ENCODE results near the gene AK4.
"Not testable (repeated sequence)": the region's sequence is repeated elsewhere in the genome, so short reads cannot be mapped to it uniquely, and the experiment has no call there.

AK4 gene

DNA sequence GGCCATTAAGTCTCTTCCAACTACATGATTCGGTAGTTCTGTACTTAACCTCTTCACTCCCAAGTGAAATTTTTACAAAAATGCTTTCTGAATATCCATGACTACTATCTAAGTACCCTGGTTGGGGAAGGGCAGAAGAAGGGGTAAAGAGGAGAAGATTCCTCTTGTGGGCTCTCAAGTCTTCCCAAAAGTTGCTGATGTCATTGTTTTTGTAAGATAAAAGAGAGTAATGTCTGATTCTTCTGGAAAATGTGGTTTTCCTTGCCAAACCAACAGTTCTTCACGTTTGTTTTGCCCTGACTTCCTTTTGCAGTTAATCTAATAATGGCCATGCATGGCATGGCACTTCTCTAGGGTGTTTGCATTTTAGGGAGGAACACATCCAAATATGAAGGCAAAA lies 34.7 kb upstream of the AK4 start:
- Histone ChIP-seq H3K27ac (ENCODE audit: low read depth, low read length) (no peak overlapping the region), H3K9me3 (ENCODE audit: insufficient read depth, low read length) (no peaks in the 10 kb centered on the region), H3F3A (ENCODE audit: insufficient read depth) (no peaks in the 10 kb centered on the region)

DNA sequence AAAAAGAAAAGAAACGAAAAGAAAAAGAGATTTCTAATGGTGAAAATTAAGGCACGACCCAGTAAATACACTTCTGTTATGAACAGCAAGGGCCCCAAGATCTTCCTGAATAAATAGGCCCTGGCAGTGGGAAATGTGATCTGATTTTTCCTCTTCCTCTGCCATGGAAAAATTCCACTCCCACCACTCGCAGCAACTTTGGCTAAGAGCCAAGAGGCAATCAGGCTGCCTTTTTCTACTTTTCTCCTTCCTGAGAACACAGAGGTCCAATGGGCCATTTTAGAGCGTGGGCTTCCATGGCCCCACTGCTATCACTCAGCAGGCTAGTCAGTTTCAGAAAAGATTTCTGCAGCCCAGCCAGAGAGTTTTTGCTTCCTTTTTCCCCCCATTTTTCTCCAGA lies 33.7 kb upstream of the AK4 start:
- no peaks in the 10 kb centered on the region for H3K36me3 ChIP-seq (ENCODE audit: low read length)
- no peaks in the 10 kb centered on the region for H3K9me3 ChIP-seq (ENCODE audit: insufficient read depth, low read length)
- TF ChIP-seq, protein P1, sequence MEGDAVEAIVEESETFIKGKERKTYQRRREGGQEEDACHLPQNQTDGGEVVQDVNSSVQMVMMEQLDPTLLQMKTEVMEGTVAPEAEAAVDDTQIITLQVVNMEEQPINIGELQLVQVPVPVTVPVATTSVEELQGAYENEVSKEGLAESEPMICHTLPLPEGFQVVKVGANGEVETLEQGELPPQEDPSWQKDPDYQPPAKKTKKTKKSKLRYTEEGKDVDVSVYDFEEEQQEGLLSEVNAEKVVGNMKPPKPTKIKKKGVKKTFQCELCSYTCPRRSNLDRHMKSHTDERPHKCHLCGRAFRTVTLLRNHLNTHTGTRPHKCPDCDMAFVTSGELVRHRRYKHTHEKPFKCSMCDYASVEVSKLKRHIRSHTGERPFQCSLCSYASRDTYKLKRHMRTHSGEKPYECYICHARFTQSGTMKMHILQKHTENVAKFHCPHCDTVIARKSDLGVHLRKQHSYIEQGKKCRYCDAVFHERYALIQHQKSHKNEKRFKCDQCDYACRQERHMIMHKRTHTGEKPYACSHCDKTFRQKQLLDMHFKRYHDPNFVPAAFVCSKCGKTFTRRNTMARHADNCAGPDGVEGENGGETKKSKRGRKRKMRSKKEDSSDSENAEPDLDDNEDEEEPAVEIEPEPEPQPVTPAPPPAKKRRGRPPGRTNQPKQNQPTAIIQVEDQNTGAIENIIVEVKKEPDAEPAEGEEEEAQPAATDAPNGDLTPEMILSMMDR (IDR thresholded peaks at IDR 0.05; ENCODE audit: insufficient read depth, low read length, poor library complexity, severe bottlenecking): no peak
- no peak for TF ChIP-seq EZH2phosphoT487 (conservative IDR thresholded peaks at IDR 0.05; ENCODE audit: low read length)
- H3K27me3 ChIP-seq (ENCODE audit: low read length): no peaks in the 10 kb centered on the region
- H3K4me2 ChIP-seq (ENCODE audit: low read depth, low read length, poor library complexity, severe bottlenecking): no peak overlapping the region
- H3K4me3 ChIP-seq (ENCODE audit: insufficient read depth, low read length, poor library complexity, severe bottlenecking): no peak overlapping the region
- no peak overlapping the region for H3K9ac ChIP-seq (ENCODE audit: low read length)
- H3K79me2 ChIP-seq (ENCODE audit: insufficient read depth, low read length): no peaks in the 10 kb centered on the region
- no peak overlapping the region for H2AFZ ChIP-seq (ENCODE audit: low read depth, low read length, severe bottlenecking)
- no peaks in the 10 kb centered on the region for H3F3A ChIP-seq (ENCODE audit: insufficient read depth)
- no peaks in the 10 kb centered on the region for H3K9me2 ChIP-seq (replicated peaks; ENCODE audit: insufficient read depth, low read length)
- no peak overlapping the region for H3K27ac ChIP-seq (ENCODE audit: low read depth, low read length)
- H4K20me1 ChIP-seq (ENCODE audit: low read depth, low read length): no peaks in the 10 kb centered on the region

More for the DNA sequence above, 34.7 kb upstream of the AK4 start:
- Histone ChIP-seq H3K27me3 (ENCODE audit: low read length) (no peaks in the 10 kb centered on the region), H3K4me2 (ENCODE audit: low read depth, low read length, poor library complexity, severe bottlenecking) (no peak overlapping the region), H3K4me3 (ENCODE audit: insufficient read depth, low read length, poor library complexity, severe bottlenecking) (no peak overlapping the region), H3K9me2 (replicated peaks; ENCODE audit: insufficient read depth, low read length) (no peaks in the 10 kb centered on the region), H2AFZ (ENCODE audit: low read depth, low read length, severe bottlenecking) (no peak overlapping the region), H3K36me3 (ENCODE audit: low read length) (no peaks in the 10 kb centered on the region), H4K20me1 (ENCODE audit: low read depth, low read length) (no peaks in the 10 kb centered on the region), H3K79me2 (ENCODE audit: insufficient read depth, low read length) (no peaks in the 10 kb centered on the region), H3K9ac (ENCODE audit: low read length) (no peak overlapping the region)
- TF ChIP-seq, protein P1 (IDR thresholded peaks at IDR 0.05; ENCODE audit: insufficient read depth, low read length, poor library complexity, severe bottlenecking): no peak

DNA sequence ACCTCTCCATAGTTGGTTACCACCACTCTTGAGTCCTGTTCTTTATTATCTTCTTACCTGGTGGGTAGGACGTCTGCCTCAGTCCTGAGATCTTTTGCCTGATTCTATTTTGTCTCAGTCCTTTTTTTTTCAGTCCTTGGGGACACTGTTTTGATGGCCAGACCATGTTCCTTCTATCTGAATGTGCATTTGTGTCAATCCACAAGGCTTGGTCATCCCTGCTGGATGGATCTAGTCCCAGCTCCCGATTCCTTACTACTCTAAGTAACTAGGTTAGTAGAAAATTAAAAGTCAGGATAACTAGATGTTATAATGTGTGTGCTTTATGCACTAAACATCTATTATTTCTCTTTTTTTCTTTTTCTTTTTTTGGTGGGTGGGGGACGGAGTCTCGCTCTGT lies 28.1 kb upstream of the AK4 start:
- H3K79me2 ChIP-seq (ENCODE audit: insufficient read depth, low read length): no peaks in the 10 kb centered on the region
- no peak overlapping the region for H3K4me2 ChIP-seq (ENCODE audit: low read depth, low read length, poor library complexity, severe bottlenecking)
- TF ChIP-seq, protein P1 (IDR thresholded peaks at IDR 0.05; ENCODE audit: insufficient read depth, low read length, poor library complexity, severe bottlenecking): no peak
- no peak for TF ChIP-seq EZH2phosphoT487 (conservative IDR thresholded peaks at IDR 0.05; ENCODE audit: low read length)
- H3K36me3 ChIP-seq (ENCODE audit: low read length): no peaks in the 10 kb centered on the region
- H3K9me3 ChIP-seq (ENCODE audit: insufficient read depth, low read length): no peaks in the 10 kb centered on the region
- no peak overlapping the region for H2AFZ ChIP-seq (ENCODE audit: low read depth, low read length, severe bottlenecking)
- no peaks in the 10 kb centered on the region for H3K27me3 ChIP-seq (ENCODE audit: low read length)
- no peaks in the 10 kb centered on the region for H4K20me1 ChIP-seq (ENCODE audit: low read depth, low read length)
- H3K4me3 ChIP-seq (ENCODE audit: insufficient read depth, low read length, poor library complexity, severe bottlenecking): no peak overlapping the region
- H3K9me2 ChIP-seq (replicated peaks; ENCODE audit: insufficient read depth, low read length): no peaks in the 10 kb centered on the region
- H3K9ac ChIP-seq (ENCODE audit: low read length): no peak overlapping the region
- no peak overlapping the region for H3K27ac ChIP-seq (ENCODE audit: low read depth, low read length)
- no peaks in the 10 kb centered on the region for H3F3A ChIP-seq (ENCODE audit: insufficient read depth)

DNA sequence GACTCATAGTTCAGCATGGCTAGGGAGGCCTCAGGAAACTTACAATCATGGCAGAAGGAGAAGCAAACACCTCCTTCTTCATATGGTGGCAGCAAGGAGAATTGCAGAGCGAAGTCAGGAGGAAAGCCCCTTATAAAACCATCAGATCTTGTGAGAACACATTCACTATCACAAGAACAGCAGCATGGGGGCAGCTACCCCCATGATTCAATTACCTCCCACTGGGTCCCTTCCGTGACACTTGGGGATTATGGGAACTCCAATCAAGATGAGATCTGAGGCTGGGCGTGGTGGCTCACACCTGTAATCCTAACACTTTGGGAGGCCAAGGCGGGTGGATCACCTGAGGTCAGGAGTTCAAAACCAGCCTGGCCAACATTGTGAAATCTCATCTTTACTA lies 18.9 kb upstream of the AK4 start:
- not testable (repeated sequence) for H3K9me3 ChIP-seq (ENCODE audit: insufficient read depth, low read length); H3K79me2 ChIP-seq (ENCODE audit: insufficient read depth, low read length); H3K4me2 ChIP-seq (ENCODE audit: low read depth, low read length, poor library complexity, severe bottlenecking); H3F3A ChIP-seq (ENCODE audit: insufficient read depth); H2AFZ ChIP-seq (ENCODE audit: low read depth, low read length, severe bottlenecking); H3K27me3 ChIP-seq (ENCODE audit: low read length); H3K9me2 ChIP-seq (replicated peaks; ENCODE audit: insufficient read depth, low read length); H3K36me3 ChIP-seq (ENCODE audit: low read length); H3K27ac ChIP-seq (ENCODE audit: low read depth, low read length); H3K9ac ChIP-seq (ENCODE audit: low read length); H4K20me1 ChIP-seq (ENCODE audit: low read depth, low read length); H3K4me3 ChIP-seq (ENCODE audit: insufficient read depth, low read length, poor library complexity, severe bottlenecking)

All from SU-DHL-6 (cell line).